GM06990 (cell line): Measurements from ENCODE around the gene FKBP5.

Experiments
- DNase-seq: peaks from one replicate; pipeline ENCODE4 v3.0.0-alpha.2; 2011; ENCODE audit not compliant: insufficient read length; ENCODE audit errors: extremely low read depth
- H3K27me3 ChIP-seq: replicated peaks from 2 replicates; pipeline ENCODE4 v1.6.0; 2011; ENCODE audit warnings: low read length; ENCODE audit not compliant: control insufficient read depth, insufficient read depth
- H3K36me3 ChIP-seq: 2 replicates; pipeline ENCODE4 v1.5.1; 2011; ENCODE audit warnings: low read length; ENCODE audit not compliant: control insufficient read depth, insufficient read depth
- H3K4me3 ChIP-seq: replicated peaks from 2 replicates; pipeline ENCODE4 v1.5.1; 2011; ENCODE audit warnings: low read depth, mild to moderate bottlenecking, control low read depth, low read length
- CTCF ChIP-seq: IDR thresholded peaks from 2 replicates; pipeline ENCODE4 v1.5.1; 2011; ENCODE audit warnings: low read length, control low read depth, mild to moderate bottlenecking, inconsistent platforms; ENCODE audit not compliant: insufficient read depth, poor library complexity, severe bottlenecking

The FKBP5 gene

GRCh38 chr6:35635601-35636597 is 52.8 kb downstream of the FKBP5 start:
- Histone ChIP-seq H3K4me3 (no peak overlapping the region), H3K36me3 (peaks cover 1% of the 10 kb centered on the region; the same call in 1 of the 2 replicates), H3K27me3 (no peaks in the 10 kb centered on the region)
- DNase-seq, result no peak
- no peak for TF ChIP-seq CTCF

- no peak for TF ChIP-seq CTCF
- no peak overlapping the region for H3K4me3 ChIP-seq
- H3K36me3 ChIP-seq, result 0 out of 2 replicates have a peak, but pooled peaks cover 1% of the 10 kb centered on the region
- no peaks in the 10 kb centered on the region for H3K27me3 ChIP-seq
- no peak for DNase-seq
These were observed 54.4 kb downstream of the FKBP5 start for GRCh38 chr6:35634316-35634715.

GRCh38 chr6:35633579-35634089 is 55.1 kb downstream of the FKBP5 start:
- no peak overlapping the region for H3K4me3 ChIP-seq
- TF ChIP-seq CTCF, result no peak
- H3K36me3 ChIP-seq, result 0 out of 2 replicates have a peak, but pooled peaks cover 1% of the 10 kb centered on the region

GRCh38 chr6:35629876-35630378 is 58.8 kb downstream of the FKBP5 start:
- TF ChIP-seq CTCF, result no peak

More at GRCh38 chr6:35633579-35634089, 55.1 kb downstream of the FKBP5 start:
- H3K27me3 ChIP-seq, result no peaks in the 10 kb centered on the region
- DNase-seq, result no peak

GRCh38 chr6:35626401-35626800 is 62.3 kb downstream of the FKBP5 start:
- H3K36me3 ChIP-seq, result no peaks in the 10 kb centered on the region
- DNase-seq, result no peak
- H3K27me3 ChIP-seq, result no peaks in the 10 kb centered on the region
- no peak for TF ChIP-seq CTCF
- no peak overlapping the region for H3K4me3 ChIP-seq

More at GRCh38 chr6:35629876-35630378, 58.8 kb downstream of the FKBP5 start:
- H3K4me3 ChIP-seq, result no peak overlapping the region
- no peaks in the 10 kb centered on the region for H3K36me3 ChIP-seq
- no peaks in the 10 kb centered on the region for H3K27me3 ChIP-seq
- DNase-seq, result no peak
